ENCODE measurements around the gene NRIP3.
"Not testable (repeated sequence)": the region's sequence is repeated elsewhere in the genome, so short reads cannot be mapped to it uniquely, and the experiment has no call there.

Gene NRIP3

GRCh38 chr11:9016916-9017642, 13.3 kb upstream of the NRIP3 start:
- no peak for DNase-seq (ENCODE audit: low spot score)

GRCh38 chr11:9015677-9016076, 11.9 kb upstream of the NRIP3 start:
- peak; percentile 69 for DNase-seq (ENCODE audit: low spot score)

- DNase-seq (ENCODE audit: low spot score) = no peak
Observed at GRCh38 chr11:9014826-9015225, 11.0 kb upstream of the NRIP3 start.

GRCh38 chr11:9013373-9013772, 9.6 kb upstream of the NRIP3 start:
- no peak for DNase-seq (ENCODE audit: low spot score)

DNA sequence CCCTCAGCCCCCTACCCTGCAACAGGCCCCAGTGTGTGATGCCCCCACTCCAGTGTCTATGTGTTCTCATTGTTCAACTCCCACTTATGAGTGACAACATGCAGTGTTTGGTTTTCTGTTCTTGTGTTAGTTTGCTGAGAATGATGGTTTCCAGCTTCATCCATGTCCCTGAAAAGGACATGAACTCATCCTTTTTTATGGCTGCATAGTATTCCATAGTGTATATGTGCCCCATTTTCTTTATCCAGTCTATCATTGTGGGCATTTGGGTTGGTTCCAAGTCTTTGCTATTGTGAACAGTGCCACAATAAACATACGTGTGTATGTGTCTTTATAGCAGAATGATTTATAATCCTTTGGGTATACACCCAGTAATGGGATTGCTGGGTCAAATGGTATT, 5.7 kb upstream of the NRIP3 start:
- not testable (repeated sequence) for DNase-seq (ENCODE audit: low spot score)

DNA sequence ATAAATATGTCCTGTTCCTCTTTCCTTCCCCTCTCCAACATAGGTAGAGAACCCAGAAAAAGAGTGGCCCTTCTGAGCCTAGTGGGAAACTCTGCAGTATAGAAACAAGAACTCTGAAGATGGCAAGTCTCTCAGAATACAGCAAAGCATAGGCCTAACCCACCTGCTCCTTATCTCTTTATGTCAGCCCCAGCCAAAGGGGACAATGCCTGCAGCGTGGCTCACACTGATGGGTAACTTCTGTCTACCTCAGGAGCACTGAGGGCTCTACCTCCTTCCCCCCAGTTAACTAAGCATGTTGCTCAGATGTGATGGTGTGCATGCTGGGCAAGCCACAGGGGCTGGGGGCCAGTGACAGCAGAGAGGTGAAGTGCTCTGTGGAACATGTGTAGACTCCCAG, 4.9 kb upstream of the NRIP3 start:
- no peak for DNase-seq (ENCODE audit: low spot score)

DNA sequence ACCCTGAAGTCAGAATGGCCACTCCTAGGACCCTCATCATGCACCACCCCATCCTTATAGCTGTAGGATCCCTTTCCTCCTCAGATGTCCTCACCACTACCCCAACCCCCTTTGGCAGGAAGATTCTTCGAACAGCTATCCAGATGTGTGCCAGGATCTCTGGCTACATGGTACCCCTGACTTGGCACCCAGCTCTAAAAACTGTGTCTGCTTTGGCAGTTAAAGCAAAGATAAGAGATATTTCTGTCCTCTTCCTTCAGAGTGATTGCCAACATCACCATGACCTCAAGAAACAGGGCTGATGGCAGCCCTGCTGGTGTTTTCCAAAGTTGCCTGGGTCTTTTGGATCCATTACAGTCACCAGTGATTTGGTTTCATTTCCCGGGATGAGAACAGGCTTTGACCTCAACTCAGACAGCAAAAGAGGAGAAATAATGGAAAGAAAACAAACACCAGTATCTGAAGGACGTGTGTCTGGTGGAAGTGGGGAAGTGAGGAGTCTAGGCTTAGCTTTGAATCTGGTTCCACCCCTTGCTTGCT, 4.3 kb upstream of the NRIP3 start:
- no peak for DNase-seq (ENCODE audit: low spot score)

GRCh38 chr11:9005087-9005486, 1.3 kb upstream of the NRIP3 start:
- DNase-seq (ENCODE audit: low spot score) = no peak

DNA sequence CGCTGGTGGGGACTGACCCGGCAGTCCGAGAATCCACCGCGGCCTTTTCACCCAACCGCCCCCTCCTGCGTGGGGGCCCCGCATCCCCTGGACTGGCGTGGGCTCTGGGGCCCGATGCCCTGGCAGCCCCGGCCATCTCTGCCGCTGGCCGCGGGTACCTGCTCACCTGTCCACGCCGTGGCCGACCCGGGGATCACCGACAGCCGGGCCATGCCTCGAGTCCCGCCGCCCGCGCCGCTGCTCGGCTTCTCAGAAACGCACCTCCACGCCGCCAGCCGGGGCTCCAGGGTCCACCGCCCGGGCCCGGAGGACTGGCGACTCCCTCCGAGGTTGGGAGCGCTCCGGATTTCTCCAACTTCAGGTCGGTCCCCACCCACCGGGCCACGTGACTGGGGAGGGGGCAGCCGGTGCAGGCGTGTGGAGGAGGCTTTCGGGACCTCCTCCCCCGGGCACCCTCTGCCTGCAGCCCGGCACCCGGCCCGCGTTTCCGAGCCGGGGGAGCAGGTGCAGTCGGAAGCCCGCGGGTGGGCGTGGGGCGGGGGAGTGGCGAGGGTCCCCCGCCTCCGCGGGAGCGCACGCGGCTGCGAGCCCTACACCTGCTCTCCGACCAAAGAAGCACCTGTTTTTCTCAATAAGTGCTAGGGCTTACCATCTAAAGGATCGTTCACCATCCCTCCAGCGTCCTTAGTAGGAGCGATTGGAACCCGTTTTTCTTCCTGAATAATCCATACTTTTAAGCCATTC, 554 bp upstream of the NRIP3 start:
- DNase-seq (ENCODE audit: low spot score) = no peak

DNA sequence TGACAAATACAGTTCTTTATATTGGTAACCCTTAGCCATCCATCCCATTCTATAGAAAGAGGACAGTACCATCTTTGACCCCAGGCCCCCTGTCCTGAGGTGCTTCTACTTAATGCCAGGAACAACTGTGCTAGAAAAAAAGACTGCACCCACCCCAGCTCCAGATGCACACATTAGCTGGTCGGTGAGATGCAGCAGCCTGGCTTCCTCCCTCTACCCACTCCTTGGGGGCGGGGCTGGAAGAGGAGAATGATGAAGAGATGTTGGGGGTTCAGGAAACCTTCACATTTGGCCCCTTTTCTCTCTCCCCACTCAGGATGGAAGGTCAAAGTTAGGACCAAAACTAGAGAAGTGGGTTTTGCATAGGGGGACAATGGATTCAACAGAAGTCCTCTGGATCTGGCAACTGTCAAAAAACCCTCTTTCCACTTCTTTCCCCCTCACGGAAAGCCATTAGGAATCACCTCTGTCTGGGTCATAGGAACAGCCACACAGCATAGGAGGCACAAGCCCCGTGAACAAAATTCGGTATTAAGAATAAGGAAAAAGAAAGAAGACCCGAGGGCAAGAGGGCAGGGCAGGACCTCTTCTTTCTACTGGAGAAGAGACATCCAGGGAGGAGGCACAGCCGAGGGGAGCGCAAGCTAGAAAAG, 755 bp downstream of the NRIP3 start:
- no peak for DNase-seq (ENCODE audit: low spot score)

DNA sequence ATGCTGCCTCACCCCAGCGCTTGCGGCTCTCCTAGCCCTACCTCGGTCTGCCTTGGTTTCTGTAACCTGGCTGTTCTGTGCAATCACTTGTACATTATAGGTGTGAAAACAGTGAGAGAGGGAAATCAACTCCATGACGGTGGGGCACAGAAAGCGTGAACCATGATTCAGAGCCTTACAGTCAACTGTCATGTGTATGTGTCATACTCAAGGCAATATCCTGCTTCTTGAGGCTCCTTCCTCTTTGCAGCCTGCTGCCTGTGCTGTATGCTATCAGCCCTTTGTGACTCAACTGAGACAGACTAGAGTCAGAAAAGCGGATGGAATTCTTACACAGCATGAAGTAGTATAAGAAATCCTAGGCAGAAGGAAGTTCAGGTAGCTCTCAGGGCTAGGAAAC, 2.1 kb downstream of the NRIP3 start:
- DNase-seq (ENCODE audit: low spot score) = no peak

GRCh38 chr11:8998017-8998416, 5.8 kb downstream of the NRIP3 start:
- DNase-seq (ENCODE audit: low spot score) = no peak

GRCh38 chr11:8997451-8997850, 6.3 kb downstream of the NRIP3 start:
- no peak for DNase-seq (ENCODE audit: low spot score)

DNA sequence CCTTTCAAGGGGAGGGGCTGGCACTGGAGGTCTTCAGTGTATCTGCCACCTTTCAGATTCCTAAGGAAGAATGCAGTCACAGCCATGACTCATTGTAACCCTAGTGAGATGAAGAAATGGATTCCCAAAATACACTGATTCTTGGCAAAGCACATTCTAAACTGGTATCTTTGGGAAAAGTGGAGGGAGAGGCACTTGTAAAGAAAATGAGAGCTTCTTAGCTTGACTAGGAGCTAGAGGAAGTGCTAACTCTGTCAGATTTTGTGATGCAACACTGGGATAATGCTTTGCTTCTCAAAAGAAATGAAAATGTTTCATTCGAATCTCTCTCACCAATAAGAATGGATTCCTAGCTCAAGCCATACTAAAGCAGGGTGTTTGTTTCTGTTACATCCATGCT, 14.3 kb downstream of the NRIP3 start:
- DNase-seq (ENCODE audit: low spot score) = no peak

- DNase-seq (ENCODE audit: low spot score) = no peak
Observed at GRCh38 chr11:8988329-8989234, 15.2 kb downstream of the NRIP3 start.

DNA sequence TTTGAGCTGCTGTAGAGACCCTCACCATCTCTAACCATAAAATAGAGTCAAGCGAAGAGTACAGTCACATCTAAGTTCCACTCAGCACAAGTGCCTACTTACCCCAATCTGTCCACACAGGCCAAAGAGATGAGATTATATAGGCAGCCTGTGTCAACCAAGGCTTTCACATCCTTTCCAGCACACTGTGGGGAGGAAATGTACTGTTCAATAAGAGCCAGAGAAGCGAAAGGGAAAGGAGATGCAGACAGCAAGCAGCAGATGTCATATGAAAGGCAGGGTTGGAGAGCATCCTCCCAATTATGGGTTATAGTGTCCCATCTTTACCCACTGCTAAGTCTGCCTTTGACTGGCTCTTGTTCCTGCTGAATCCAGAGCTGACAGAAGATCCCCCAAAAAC, 16.4 kb downstream of the NRIP3 start:
- no peak for DNase-seq (ENCODE audit: low spot score)

- DNase-seq (ENCODE audit: low spot score) = not testable (repeated sequence)
Observed at GRCh38 chr11:8986772-8987171, 17.0 kb downstream of the NRIP3 start.

GRCh38 chr11:8985462-8985861, 18.3 kb downstream of the NRIP3 start:
- no peak for DNase-seq (ENCODE audit: low spot score)

GRCh38 chr11:8983552-8983951, 20.2 kb downstream of the NRIP3 start:
- DNase-seq (ENCODE audit: low spot score) = no peak

DNA sequence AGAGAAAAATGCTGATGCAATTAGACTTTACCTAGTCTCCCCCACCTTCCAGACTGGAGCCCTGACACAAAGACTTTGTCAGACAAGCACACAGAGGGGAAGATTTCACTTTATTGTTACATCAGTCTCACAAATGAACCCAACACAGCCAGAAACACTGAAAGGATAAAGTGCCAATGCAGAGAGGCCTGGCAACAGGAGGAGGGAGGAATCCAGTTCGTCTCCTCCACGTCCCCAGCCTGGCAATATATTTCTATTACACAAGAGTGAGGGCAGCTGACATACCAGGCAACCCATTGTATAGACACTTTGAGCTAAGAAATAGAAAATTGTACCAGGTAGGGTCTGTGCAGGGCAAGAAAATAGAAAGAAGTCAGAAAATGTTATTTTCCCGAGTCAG, 23.3 kb downstream of the NRIP3 start:
- DNase-seq (ENCODE audit: low spot score) = no peak

DNA sequence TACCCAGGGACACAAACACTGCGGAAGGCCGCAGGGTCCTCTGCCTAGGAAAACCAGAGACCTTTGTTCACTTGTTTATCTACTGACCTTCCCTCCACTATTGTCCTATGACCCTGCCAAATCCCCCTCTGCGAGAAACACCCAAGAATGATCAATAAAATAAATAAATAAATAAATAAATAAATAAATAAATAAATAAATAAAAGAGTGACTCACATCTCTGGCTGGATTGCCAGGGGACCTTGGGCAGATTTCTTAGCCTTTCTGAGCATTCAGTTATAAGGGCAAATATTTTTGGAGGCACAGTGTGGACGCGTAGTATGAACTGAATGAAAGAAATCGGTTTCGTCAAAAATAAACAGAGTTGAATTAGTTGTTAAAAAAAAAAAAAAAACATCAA, 24.4 kb downstream of the NRIP3 start:
- DNase-seq (ENCODE audit: low spot score) = not testable (repeated sequence)

GRCh38 chr11:8973121-8973520, 30.7 kb downstream of the NRIP3 start:
- DNase-seq (ENCODE audit: low spot score) = no peak

Measured in germinal center (tissue), 1 donor.